B cell (primary cell): ENCODE results near the gene HHIPL1.

Experiments used
- CTCF ChIP-seq: fragments of 200-600 bp; IDR thresholded peaks from one replicate; pipeline ENCODE4 v1.8.0; 2022; ENCODE audit warnings: antibody characterized with exemption, mild to moderate bottlenecking
- EZH2 ChIP-seq: IDR thresholded peaks from 2 replicates; pipeline ENCODE4 v1.6.1; 2012; ENCODE audit warnings: borderline replicate concordance, low read depth, mild to moderate bottlenecking, moderate library complexity, low read length; ENCODE audit not compliant: insufficient read depth, poor library complexity, severe bottlenecking

GRCh38 chr14:99636487-99636886 lies 8.4 kb upstream of the HHIPL1 start:
- no peak for TF ChIP-seq CTCF
- TF ChIP-seq EZH2 = no peak
